Measurements from ENCODE around the gene TMEM120B.
"Not testable (repeated sequence)": the region's sequence is repeated elsewhere in the genome, so short reads cannot be mapped to it uniquely, and the experiment has no call there.

The TMEM120B gene

DNA sequence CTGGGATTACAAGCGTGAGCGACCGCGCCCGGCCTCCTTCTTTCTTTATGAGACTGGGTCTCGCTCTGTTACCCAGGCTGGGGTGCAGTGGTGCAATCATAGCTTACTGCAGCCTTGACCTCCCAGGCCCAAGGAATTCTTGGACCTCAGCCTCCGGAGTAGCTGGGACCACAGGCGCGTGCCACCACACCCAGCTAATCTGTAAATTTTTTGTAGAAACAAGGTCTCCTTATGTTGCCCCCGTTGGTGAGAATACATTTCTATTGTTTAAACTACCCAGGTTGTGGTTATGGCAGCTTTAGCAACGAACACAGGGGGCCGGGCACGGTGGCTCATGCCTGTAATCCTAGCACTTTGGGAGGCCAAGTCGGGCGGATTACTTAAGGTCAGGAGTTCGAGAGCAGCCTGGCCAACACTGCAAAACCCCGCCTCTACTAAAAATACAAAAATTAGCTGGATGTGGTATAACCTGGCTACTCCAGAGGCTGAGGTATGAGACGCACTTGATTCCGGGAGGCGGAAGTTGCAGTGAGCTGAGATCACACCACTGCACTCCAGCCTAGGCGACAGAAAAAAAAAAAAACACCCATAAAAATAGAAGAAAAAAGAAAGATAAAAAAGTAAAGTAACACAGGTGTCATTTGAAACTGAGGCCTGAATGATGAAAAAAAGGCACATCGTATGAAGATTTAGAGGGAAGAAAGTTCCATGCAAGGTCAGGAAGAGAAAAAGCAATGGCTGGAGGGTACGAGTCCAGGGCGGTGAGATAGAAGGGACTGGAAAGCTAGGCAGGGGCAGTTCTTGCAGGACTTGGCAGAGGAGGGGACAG lies 977 bp upstream of the TMEM120B start:
- no peaks in the 10 kb centered on the region for H3K9me3 ChIP-seq (ENCODE audit: low read length)
- peak overlapping the region; percentile 81 to 97 for H3K4me3 ChIP-seq (ENCODE audit: low read depth in 1 of 2, low read length in 2 of 2)
- no peaks in the 10 kb centered on the region for H3K36me3 ChIP-seq (ENCODE audit: insufficient read depth, low read length)
- H3K27ac ChIP-seq (ENCODE audit: low read depth, low read length): peak overlapping the region; percentile 95
- H3K9ac ChIP-seq (ENCODE audit: low read length): peak overlapping the region; percentile 62
- H3K27me3 ChIP-seq (ENCODE audit: control insufficient read depth in 1 of 2, insufficient read depth in 2 of 2, low read length in 2 of 2): no peaks in the 10 kb centered on the region
- peaks cover 17% of the 10 kb centered on the region for H3K4me1 ChIP-seq (ENCODE audit: insufficient read depth, low read length)

DNA sequence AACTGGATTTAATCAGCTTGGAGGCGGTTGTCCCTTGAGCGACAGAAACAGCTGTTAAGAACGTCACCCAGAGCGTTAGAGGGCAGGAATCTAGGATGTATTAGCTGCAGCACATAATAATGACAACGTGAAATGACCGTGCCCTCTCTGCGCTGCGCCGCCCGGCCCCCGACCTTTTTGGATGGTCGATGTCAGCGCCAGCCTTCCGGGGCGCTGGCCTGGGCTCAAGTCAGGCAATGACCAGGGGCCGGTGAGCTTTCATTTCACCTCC lies 427 bp upstream of the TMEM120B start:
- Histone ChIP-seq H3K27ac (ENCODE audit: low read depth, low read length) (peak overlapping the region; percentile 95), H3K27me3 (ENCODE audit: control insufficient read depth in 1 of 2, insufficient read depth in 2 of 2, low read length in 2 of 2) (no peaks in the 10 kb centered on the region), H3K9ac (ENCODE audit: low read length) (peak overlapping the region; percentile 62), H3K4me1 (ENCODE audit: insufficient read depth, low read length) (peaks cover 17% of the 10 kb centered on the region), H3K4me3 (ENCODE audit: low read depth in 1 of 2, low read length in 2 of 2) (peak overlapping the region; percentile 81 to 97), H3K36me3 (ENCODE audit: insufficient read depth, low read length) (no peaks in the 10 kb centered on the region), H3K9me3 (ENCODE audit: low read length) (no peaks in the 10 kb centered on the region)

DNA sequence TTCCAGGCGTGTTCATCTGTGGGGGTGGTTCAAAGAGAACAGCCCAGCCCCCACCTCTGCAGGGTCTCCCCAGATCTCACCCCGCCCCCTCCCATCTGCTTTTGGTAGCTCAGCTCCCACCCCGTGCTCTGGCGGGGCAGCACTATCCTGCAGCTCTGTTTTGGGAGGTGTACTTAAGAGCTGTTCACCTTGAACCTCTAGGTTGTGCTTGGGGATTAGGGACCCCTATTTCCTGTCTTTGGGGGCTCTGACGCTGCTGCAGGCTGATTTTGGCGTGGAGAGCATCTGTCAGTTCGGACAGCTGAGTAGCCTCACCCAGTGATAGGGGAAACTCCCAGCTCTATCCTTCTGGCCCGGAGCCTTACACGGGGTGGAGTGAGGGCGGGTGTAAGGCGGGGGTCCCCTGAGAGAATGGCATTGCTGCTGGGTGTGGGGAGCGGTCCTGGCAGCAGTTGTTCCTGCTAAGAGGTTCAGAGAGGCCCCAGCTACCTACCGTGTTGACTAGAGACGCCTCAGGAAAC lies 765 bp downstream of the TMEM120B start:
- H3K9ac ChIP-seq (ENCODE audit: low read length): peak overlapping the region; percentile 43

GRCh38 chr12:121713793-121714192 lies 1.2 kb downstream of the TMEM120B start:
- H3K27ac ChIP-seq (ENCODE audit: low read depth, low read length): no peak overlapping the region
- H3K4me3 ChIP-seq (ENCODE audit: low read depth in 1 of 2, low read length in 2 of 2): peak overlapping the region in 1 of 2 donors; percentile 81
- H3K9me3 ChIP-seq (ENCODE audit: low read length): no peaks in the 10 kb centered on the region
- no peaks in the 10 kb centered on the region for H3K36me3 ChIP-seq (ENCODE audit: insufficient read depth, low read length)
- peaks cover 17% of the 10 kb centered on the region for H3K4me1 ChIP-seq (ENCODE audit: insufficient read depth, low read length)
- peak overlapping the region; percentile 43 for H3K9ac ChIP-seq (ENCODE audit: low read length)
- no peaks in the 10 kb centered on the region for H3K27me3 ChIP-seq (ENCODE audit: control insufficient read depth in 1 of 2, insufficient read depth in 2 of 2, low read length in 2 of 2)

More for the DNA sequence above, 765 bp downstream of the TMEM120B start:
- Histone ChIP-seq H3K36me3 (ENCODE audit: insufficient read depth, low read length) (no peaks in the 10 kb centered on the region), H3K4me1 (ENCODE audit: insufficient read depth, low read length) (peaks cover 17% of the 10 kb centered on the region), H3K4me3 (ENCODE audit: low read depth in 1 of 2, low read length in 2 of 2) (peak overlapping the region; percentile 81 to 97), H3K9me3 (ENCODE audit: low read length) (no peaks in the 10 kb centered on the region), H3K27ac (ENCODE audit: low read depth, low read length) (peak overlapping the region; percentile 78), H3K27me3 (ENCODE audit: control insufficient read depth in 1 of 2, insufficient read depth in 2 of 2, low read length in 2 of 2) (no peaks in the 10 kb centered on the region)

DNA sequence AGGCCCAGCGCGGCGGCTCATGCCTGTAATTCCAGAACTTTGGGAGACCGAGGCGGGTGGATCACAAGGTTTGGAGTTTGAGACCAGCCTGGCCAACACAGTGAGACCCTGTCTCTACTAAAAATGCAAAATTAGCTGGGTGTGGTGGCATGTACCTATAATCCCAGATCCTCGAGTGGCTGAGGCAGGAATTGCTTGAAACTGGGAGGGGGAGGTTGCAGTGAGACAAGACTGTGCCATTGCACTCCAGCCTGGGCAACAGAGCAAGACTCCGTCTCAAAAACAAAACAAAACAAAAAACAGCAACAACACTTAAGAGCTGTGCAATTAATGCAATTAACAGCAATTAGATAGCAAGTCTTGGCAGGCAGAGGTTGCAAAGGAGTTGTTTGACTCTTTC lies 2.5 kb downstream of the TMEM120B start:
- H3K27ac ChIP-seq (ENCODE audit: low read depth, low read length); H3K36me3 ChIP-seq (ENCODE audit: insufficient read depth, low read length); H3K9me3 ChIP-seq (ENCODE audit: low read length); H3K4me3 ChIP-seq (ENCODE audit: low read depth in 1 of 2, low read length in 2 of 2); H3K9ac ChIP-seq (ENCODE audit: low read length); H3K27me3 ChIP-seq (ENCODE audit: control insufficient read depth in 1 of 2, insufficient read depth in 2 of 2, low read length in 2 of 2): not testable (repeated sequence)
- peaks cover 17% of the 10 kb centered on the region for H3K4me1 ChIP-seq (ENCODE audit: insufficient read depth, low read length)

DNA sequence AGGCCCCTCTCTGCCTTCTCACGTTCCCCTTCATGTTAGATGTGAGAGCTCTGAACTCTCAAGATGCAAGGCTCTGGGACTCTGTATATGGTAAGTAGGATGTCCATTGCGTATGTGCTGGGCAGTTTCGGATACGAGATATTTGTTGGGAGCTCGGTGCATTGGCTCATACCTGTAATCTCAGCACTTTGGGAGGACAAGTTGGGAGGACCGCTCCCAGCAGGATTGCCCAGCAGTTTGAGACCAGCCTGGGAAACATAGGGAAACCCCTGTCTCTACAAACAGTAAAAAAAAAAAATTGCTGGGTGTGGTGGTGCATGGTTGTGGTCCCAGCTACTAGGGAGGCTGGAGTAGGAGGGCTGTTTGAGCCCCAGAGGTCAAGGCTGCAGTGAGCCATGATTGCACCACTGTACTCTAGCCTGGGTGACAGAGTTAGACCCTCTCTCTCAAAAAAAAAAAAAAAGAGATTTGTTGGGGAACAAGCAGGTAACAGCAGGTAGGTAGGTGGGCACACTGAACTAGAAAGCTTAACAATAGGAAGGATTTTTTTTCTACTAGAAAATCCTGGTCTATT lies 3.4 kb downstream of the TMEM120B start:
- H3K27ac ChIP-seq (ENCODE audit: low read depth, low read length): no peak overlapping the region
- H3K4me1 ChIP-seq (ENCODE audit: insufficient read depth, low read length): peaks cover 17% of the 10 kb centered on the region
- H3K27me3 ChIP-seq (ENCODE audit: control insufficient read depth in 1 of 2, insufficient read depth in 2 of 2, low read length in 2 of 2): no peaks in the 10 kb centered on the region
- H3K4me3 ChIP-seq (ENCODE audit: low read depth in 1 of 2, low read length in 2 of 2): no peak overlapping the region
- H3K9me3 ChIP-seq (ENCODE audit: low read length): no peaks in the 10 kb centered on the region
- H3K9ac ChIP-seq (ENCODE audit: low read length): no peak overlapping the region
- H3K36me3 ChIP-seq (ENCODE audit: insufficient read depth, low read length): no peaks in the 10 kb centered on the region

GRCh38 chr12:121717041-121717699 lies 4.6 kb downstream of the TMEM120B start:
- no peak overlapping the region for H3K4me3 ChIP-seq (ENCODE audit: low read depth in 1 of 2, low read length in 2 of 2)
- peaks cover 11% of the 10 kb centered on the region for H3K4me1 ChIP-seq (ENCODE audit: insufficient read depth, low read length)
- no peak overlapping the region for H3K9ac ChIP-seq (ENCODE audit: low read length)
- H3K9me3 ChIP-seq (ENCODE audit: low read length): no peaks in the 10 kb centered on the region
- no peaks in the 10 kb centered on the region for H3K36me3 ChIP-seq (ENCODE audit: insufficient read depth, low read length)
- H3K27ac ChIP-seq (ENCODE audit: low read depth, low read length): no peak overlapping the region
- no peaks in the 10 kb centered on the region for H3K27me3 ChIP-seq (ENCODE audit: control insufficient read depth in 1 of 2, insufficient read depth in 2 of 2, low read length in 2 of 2)

GRCh38 chr12:121718653-121719239 lies 6.2 kb downstream of the TMEM120B start:
- Histone ChIP-seq H3K4me3 (ENCODE audit: low read depth in 1 of 2, low read length in 2 of 2) (no peak overlapping the region), H3K9me3 (ENCODE audit: low read length) (no peaks in the 10 kb centered on the region), H3K27me3 (ENCODE audit: control insufficient read depth in 1 of 2, insufficient read depth in 2 of 2, low read length in 2 of 2) (no peaks in the 10 kb centered on the region), H3K36me3 (ENCODE audit: insufficient read depth, low read length) (no peaks in the 10 kb centered on the region), H3K27ac (ENCODE audit: low read depth, low read length) (no peak overlapping the region), H3K9ac (ENCODE audit: low read length) (no peak overlapping the region), H3K4me1 (ENCODE audit: insufficient read depth, low read length) (peaks cover 3% of the 10 kb centered on the region)

- Histone ChIP-seq H3K27ac (ENCODE audit: low read depth, low read length) (no peak overlapping the region), H3K27me3 (ENCODE audit: control insufficient read depth in 1 of 2, insufficient read depth in 2 of 2, low read length in 2 of 2) (no peaks in the 10 kb centered on the region), H3K36me3 (ENCODE audit: insufficient read depth, low read length) (no peaks in the 10 kb centered on the region), H3K4me3 (ENCODE audit: low read depth in 1 of 2, low read length in 2 of 2) (no peak overlapping the region), H3K9ac (ENCODE audit: low read length) (no peak overlapping the region), H3K9me3 (ENCODE audit: low read length) (no peaks in the 10 kb centered on the region), H3K4me1 (ENCODE audit: insufficient read depth, low read length) (no peaks in the 10 kb centered on the region)
Observed at GRCh38 chr12:121719926-121720414, 7.4 kb downstream of the TMEM120B start.

DNA sequence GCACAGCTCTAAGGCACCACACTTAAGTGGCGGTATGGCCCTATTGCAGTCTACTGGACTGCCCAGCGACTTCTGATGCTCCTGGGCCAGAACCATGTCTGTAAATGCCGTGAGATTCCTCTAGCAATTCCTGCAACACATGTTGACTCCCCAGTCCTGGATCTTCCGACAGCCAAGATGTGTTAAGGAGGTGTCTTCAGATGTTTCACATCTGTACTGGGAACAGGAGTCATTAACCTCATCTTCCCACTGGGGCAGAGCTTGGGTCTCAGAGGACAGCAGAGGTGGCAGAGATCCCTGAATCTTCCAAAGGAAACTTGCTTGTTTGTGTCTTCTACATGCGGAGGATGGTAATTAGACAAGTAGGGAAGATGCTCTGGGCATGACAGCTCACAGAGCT lies 8.2 kb downstream of the TMEM120B start:
- Histone ChIP-seq H3K4me1 (ENCODE audit: insufficient read depth, low read length) (no peaks in the 10 kb centered on the region), H3K27me3 (ENCODE audit: control insufficient read depth in 1 of 2, insufficient read depth in 2 of 2, low read length in 2 of 2) (no peaks in the 10 kb centered on the region), H3K9me3 (ENCODE audit: low read length) (no peaks in the 10 kb centered on the region), H3K9ac (ENCODE audit: low read length) (no peak overlapping the region), H3K36me3 (ENCODE audit: insufficient read depth, low read length) (no peaks in the 10 kb centered on the region), H3K27ac (ENCODE audit: low read depth, low read length) (no peak overlapping the region), H3K4me3 (ENCODE audit: low read depth in 1 of 2, low read length in 2 of 2) (no peak overlapping the region)

- Histone ChIP-seq H3K36me3 (ENCODE audit: insufficient read depth, low read length) (no peaks in the 10 kb centered on the region), H3K27ac (ENCODE audit: low read depth, low read length) (no peak overlapping the region), H3K9ac (ENCODE audit: low read length) (no peak overlapping the region), H3K27me3 (ENCODE audit: control insufficient read depth in 1 of 2, insufficient read depth in 2 of 2, low read length in 2 of 2) (no peaks in the 10 kb centered on the region), H3K4me3 (ENCODE audit: low read depth in 1 of 2, low read length in 2 of 2) (no peak overlapping the region), H3K4me1 (ENCODE audit: insufficient read depth, low read length) (no peaks in the 10 kb centered on the region), H3K9me3 (ENCODE audit: low read length) (no peaks in the 10 kb centered on the region)
Observed at GRCh38 chr12:121722511-121722910, 10.0 kb downstream of the TMEM120B start.

Measured in muscle layer of colon (tissue), 2 donors.